Esophagus squamous epithelium (tissue), 4 donors: ENCODE results near the gene FCGR3B.
"Not testable (repeated sequence)": the region's sequence is repeated elsewhere in the genome, so short reads cannot be mapped to it uniquely, and the experiment has no call there.

Source experiments
- POLR2A ChIP-seq, 4 donors: fragments of 450-650 bp; IDR thresholded peaks; one replicate each; pipeline ENCODE4 v1.6.1; 2017; ENCODE audit warnings: antibody characterized with exemption in 4 of 4, mild to moderate bottlenecking in 4 of 4, moderate library complexity in 3 of 4
- TF ChIP-seq, protein P1 (sequence below), 6 experiments: fragments of 450-650 bp in 4 of 6; fragments of 200-600 bp in 2 of 6; sonication (generic) in 2 of 6; IDR thresholded peaks; one replicate each; pipeline ENCODE4 v1.5.1; 2016 to 2019; ENCODE audit warnings: antibody characterized with exemption in 6 of 6, mild to moderate bottlenecking in 4 of 6, moderate library complexity in 4 of 6

DNA sequence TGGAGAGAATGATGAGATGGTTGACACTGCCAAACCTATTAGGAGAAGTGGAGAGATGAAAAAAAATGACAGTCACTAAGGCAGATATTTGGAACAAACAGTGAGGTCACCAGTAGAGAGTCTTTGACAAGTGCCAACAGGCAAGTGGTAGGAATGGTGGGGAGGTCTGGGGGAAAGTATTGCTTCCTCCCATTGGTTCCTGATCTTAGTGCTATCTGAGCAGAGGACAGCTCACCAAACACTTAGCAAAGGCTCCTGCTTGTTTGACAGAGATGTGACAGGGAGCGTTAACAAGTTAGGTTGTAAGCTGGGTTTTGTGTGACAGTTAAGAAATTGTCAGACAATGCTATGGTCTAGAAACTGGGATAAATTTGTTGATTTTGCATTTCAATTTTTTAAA is 6.4 kb downstream of the FCGR3B start:
- TF ChIP-seq, protein P1, sequence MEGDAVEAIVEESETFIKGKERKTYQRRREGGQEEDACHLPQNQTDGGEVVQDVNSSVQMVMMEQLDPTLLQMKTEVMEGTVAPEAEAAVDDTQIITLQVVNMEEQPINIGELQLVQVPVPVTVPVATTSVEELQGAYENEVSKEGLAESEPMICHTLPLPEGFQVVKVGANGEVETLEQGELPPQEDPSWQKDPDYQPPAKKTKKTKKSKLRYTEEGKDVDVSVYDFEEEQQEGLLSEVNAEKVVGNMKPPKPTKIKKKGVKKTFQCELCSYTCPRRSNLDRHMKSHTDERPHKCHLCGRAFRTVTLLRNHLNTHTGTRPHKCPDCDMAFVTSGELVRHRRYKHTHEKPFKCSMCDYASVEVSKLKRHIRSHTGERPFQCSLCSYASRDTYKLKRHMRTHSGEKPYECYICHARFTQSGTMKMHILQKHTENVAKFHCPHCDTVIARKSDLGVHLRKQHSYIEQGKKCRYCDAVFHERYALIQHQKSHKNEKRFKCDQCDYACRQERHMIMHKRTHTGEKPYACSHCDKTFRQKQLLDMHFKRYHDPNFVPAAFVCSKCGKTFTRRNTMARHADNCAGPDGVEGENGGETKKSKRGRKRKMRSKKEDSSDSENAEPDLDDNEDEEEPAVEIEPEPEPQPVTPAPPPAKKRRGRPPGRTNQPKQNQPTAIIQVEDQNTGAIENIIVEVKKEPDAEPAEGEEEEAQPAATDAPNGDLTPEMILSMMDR (IDR thresholded peaks at IDR 0.05): not testable (repeated sequence)
- not testable (repeated sequence) for TF ChIP-seq POLR2A (IDR thresholded peaks at IDR 0.05)
